HG03097 (cell line): Measurements from ENCODE around the gene CLEC10A.
"Not testable (repeated sequence)": the region's sequence is repeated elsewhere in the genome, so short reads cannot be mapped to it uniquely, and the experiment has no call there.

Experiments
- ATAC-seq: cut with Tn5 transposase; IDR thresholded peaks from one replicate; pipeline ENCODE4 v1.9.1; 2021; ENCODE audit not compliant: unreplicated experiment, low FRiP score

CLEC10A gene, protein sequence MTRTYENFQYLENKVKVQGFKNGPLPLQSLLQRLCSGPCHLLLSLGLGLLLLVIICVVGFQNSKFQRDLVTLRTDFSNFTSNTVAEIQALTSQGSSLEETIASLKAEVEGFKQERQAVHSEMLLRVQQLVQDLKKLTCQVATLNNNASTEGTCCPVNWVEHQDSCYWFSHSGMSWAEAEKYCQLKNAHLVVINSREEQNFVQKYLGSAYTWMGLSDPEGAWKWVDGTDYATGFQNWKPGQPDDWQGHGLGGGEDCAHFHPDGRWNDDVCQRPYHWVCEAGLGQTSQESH

DNA sequence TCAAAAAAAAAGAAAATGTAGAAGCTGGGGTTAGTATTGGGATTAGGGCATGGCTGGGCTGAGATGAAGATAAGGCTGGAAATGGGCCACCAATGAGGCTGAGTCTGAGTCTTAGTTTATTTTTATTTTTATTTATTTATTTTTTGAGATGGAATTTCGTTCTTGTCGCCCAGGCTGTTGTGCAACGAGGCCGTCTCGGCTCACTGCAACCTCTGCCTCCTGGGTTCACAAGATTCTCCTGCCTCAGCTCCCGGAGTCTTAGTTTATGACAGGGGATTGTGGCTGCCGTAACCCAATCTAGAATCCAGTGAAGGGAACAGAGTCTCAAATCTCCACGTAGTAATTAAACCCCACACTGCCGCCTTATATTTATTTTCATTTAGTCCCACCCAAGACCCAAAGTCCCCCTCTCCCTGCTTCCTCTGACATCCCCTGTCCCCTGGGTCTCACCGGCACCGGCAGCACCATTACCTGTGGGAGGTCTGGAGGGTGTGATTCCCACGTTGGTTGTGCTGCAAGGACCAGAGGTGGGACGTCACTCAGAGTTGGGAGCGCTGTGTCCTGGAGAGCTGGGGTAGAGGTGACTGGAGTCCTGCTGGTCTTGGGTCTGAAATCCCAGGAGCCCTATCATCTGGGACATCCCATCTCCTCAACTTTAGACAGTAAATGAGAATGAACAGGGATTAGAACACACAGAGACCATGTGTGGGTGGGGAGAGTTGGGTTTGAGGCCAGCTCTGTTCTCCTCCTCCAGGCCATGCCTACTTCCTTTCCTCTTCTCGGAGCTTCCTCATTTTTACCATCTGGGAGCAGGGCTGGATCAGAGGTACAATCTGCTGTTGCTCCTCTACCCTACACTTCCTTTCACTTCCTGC, at the start of gene CLEC10A:
Gene CLEC10A, minus strand, starts transcription at position 671 of the 875 bp plus-strand sequence. CDS start 1,439 bp downstream, outside the sequence.
- no peak for ATAC-seq

DNA sequence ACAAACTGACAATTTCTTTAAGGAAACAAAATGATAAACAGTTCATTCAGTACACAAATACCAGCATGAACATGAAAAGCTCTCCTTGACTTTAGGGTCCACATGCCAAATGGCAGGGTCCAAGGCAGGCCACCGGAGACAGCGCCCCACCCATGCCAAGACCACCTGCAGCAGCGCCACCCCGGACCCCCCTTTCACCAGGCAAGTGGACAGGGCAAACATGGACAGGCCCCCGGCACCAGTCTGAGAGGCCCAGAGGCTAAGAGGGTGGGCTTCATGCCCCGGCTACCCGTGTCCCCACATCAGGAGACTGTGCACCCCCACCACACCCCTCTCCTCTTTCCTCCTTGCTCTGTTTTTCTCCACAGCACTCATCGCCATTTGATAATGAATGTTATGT, 49.3 kb upstream of the CLEC10A start:
- ATAC-seq, result no peak

DNA sequence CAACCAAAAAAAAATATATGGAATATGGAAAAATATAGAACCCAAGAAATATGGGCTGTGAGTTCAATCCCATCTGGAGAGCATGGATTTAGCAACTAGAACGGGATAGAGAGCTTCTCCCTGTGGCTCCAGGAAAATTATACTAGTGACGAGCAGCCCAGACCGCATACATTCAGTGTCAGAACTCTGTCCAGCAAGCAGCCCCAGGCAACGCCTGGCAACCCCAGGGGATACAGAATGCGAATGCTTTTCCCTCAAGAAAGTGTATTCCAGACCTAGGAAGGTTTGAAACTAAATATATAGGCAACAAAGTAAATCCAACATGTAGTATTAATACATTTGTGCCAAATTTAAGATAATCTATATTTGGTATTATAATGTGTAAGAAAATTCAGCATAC, 48.1 kb upstream of the CLEC10A start:
- ATAC-seq, result no peak

DNA sequence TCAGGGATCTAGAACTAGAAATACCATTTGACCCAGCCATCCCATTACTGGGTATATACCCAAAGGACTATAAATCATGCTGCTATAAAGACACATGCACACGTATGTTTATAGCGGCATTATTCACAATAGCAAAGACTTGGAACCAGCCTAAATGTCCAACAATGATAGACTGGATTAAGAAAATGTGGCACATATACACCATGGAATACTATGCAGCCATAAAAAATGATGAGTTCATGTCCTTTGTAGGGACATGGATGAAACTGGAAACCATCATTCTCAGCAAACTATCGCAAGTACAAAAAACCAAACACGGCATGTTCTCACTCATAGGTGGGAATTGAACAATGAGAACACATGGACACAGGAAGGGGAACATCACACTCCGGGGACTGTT, 47.5 kb upstream of the CLEC10A start:
- not testable (repeated sequence) for ATAC-seq

DNA sequence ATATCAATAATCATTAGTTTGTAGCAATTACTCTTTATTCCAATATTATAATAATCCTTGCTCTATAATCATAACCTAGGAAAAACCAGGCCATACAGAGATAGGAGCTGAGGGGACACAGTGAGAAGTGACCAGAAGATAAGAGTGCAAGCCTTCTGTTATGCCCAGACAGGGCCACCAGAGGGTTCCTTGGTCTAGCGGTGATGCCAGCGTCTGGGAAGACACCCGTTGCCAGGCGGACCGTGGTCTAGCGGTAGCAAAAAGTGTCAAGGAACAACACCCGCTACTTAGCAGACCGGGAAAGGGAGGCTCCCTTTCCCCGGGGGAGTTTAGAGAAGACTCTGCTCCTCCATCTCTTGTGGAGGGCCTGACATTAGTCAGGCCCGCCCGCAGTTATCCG, 46.3 kb upstream of the CLEC10A start:
- not testable (repeated sequence) for ATAC-seq

DNA sequence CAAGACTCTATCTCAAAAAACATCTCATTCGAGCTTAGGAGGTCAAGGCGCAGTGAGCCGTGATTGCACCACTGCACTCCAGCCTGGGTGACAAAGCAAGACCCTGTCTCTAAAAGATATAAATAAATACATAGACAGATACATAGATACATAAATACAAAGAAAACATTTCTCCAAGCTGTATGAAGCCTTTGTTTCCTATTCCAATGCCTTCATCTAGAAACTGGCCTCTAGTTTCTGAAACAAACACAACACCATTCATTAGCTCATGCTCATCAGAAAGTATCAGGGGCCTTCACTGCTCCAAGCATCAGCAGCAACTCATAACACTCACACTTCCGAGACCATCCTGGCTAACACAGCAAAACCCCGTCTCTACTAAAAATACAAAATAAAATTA, 44.9 kb upstream of the CLEC10A start:
- ATAC-seq, result no peak

DNA sequence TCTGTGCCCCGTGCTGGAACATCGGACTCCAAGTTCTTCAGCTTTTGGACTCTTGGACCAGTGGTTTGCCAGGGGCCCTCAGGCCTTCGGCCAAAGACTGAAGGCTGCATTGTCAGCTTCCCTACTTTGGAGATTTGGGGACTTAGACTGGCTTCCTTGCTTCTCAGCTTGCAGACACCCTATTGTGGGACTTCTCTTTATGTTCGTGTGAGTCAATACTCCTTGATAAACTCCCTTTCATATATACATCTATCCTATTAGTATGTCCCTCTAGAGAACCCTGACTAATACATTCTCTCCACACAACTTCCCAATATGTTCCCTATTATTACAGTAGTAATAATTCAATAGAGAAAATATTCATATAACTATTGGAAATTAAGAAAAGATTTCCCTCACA, 43.8 kb upstream of the CLEC10A start:
- ATAC-seq, result no peak

DNA sequence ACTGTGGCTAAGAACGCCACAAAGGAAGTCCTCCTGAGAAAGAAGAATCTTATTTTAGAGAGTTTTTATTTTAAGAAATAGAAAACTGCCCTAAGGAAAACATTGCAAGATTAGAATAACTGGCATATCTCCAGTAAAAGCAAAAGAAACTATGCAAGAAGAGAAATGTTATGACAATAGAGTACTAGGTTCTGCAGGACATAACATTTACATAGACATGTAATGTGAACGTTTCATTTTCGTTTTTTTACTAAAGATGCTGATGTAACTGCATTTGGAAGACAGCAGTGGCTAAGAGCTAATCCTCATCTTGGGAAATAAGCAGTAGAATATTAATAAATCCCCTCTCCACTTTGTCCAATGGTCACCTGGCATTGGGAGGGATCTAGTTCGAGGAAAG, 42.3 kb upstream of the CLEC10A start:
- ATAC-seq, result no peak

DNA sequence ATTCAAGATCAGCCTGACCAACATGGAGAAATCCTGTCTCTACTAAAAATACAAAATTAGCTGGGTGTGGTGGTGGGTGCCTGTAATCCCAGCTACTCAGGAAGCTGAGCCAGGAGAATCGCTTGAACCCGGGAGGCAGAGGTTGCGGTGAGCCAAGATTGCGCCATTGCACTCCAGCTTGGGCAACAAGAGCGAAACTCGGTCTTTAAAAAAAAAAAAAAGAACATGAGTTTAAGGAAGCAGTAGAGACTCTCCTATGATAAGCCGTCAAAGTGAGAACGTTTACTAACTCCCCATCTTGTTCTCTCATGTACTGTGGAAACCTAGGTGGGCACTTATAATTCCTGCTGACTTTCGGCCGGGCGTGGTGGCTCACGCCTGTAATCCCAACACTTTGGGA, 40.6 kb upstream of the CLEC10A start:
- not testable (repeated sequence) for ATAC-seq

DNA sequence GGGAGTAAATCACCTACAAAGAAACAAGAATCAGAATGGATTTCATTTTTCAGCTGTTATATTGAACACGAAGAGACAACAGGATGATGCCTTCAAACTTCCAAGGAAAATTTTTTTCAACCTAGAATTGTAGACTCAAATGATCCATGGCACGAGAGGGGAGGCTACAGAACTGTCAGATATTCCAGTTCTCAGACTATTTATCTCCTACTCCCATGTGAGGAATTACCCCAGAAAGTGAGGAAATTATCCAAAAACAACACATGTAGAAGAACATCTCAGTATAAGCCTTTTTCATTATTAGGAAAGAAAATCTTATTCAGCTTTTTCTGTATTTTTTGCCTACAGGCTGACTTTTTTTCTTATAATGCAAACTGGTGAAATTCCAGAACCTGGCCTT, 40.1 kb upstream of the CLEC10A start:
- ATAC-seq, result no peak

DNA sequence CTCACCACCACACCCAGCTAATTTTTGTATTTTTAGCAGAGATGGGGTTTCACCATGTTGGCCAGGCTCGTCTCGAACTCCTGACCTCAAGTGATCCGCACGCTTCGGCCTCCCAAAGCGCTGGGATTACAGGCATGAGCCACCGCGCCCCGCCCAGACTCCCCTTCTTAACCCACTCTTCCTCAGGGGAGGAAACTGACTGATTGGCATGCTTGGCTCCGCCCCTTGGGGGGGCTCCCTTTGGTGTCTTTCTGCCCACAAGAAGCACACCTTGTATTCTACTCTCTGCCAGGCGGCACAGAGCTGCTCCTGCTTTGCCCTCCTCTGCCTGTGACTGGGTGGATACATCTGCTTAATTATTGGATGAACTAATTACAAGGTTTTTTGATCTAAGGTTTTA, 39.3 kb upstream of the CLEC10A start:
- no peak for ATAC-seq

DNA sequence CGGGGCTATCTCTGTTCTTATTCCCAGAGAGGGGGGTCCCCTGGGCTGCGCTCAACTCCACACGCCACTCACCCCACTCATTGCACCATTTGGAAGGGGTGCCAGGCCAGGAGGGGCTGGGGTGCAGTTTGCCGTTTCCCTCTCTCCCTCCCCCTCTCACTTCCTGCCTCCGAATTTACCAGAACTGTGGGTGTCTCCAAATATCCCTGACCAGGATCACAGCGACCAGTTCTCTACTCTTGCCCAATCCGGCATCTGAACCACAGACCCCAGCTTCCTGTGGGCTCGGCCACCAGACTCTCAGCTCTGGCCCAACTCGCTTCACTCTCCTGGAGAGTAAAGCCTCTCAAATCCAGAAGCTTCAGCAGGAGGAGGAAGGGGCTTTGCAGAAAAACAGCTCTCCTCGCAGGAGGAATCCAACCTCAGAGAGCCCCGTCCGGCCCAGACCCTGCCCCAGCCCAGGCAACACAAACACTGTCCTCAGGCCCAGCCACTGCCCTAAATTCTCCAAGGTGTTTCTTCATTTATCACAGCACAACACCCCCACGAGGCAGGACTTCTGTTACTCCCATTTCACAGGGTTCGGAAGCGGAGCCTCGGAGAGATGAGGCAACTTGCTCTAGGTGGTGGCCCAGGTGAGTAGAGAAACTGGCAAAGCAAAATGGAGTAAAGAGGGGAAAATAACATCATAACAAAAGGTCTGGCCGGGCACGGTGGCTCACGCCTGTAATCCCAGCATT, 35.0 kb upstream of the CLEC10A start:
- no peak for ATAC-seq

DNA sequence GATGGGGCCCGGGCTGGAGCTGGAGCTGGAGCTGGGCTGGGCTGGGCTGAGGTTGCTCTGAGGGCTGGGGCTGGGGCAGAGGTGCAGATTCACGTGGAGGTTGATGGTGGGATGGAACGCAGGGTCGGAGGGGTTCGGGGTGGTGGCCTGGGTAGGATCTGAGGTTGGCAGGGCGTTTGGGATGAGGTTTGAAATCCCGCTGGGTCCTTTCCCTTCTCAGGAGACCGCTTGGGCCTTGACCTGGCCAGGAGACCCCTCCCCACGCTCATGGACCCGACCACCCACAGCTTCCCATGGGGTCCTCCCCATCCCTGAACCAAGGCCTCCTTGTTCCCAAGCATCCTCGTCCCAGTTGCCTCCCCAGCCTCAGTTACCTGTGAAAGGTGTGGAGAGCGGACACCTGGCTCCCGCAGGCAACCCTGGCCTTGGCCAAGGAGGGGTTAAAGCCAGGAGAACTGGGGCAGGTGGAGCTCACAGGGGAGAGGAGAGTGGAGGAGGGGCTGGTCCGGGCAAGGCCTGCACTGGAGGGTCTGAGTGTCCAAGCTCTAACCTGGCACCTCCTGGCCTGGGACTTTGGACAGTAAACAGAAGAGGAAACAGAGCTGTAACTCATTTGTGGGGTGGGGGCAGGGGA, 34.3 kb upstream of the CLEC10A start, which contains the start of gene ASGR2:
Gene ASGR2, minus strand, starts transcription at position 582 of the 634 bp plus-strand sequence. CDS start 582 bp downstream, outside the sequence.
- no peak for ATAC-seq

DNA sequence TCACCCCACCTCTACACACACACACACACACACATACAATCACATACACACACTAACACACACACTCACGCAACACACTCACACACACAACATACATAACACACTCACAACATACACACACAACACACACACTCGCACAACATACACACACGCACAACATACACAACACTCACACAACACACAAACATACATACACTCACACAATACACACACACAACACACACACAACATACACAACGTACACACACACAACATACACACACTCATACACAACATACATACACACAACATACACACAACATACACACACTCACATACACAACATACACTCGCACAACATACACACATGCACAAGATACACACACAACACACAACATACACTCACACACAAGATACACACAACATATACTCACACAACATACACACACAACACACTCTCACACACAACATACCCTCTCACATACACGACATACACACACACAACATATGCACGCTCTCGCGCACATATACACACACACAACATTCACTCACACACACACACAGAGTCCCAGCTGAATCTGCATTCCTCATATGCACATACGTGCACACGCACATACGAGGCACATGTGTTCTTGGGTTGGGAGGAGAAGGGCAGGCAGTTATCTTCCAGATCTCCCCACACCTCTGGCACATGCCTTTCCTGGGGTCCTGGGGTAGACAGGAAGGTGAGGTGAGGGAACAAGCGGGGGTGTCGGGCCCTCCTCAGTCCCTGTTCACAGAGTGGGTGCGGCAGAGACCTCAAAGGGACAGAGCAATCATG, 33.4 kb upstream of the CLEC10A start:
- ATAC-seq, result no peak

DNA sequence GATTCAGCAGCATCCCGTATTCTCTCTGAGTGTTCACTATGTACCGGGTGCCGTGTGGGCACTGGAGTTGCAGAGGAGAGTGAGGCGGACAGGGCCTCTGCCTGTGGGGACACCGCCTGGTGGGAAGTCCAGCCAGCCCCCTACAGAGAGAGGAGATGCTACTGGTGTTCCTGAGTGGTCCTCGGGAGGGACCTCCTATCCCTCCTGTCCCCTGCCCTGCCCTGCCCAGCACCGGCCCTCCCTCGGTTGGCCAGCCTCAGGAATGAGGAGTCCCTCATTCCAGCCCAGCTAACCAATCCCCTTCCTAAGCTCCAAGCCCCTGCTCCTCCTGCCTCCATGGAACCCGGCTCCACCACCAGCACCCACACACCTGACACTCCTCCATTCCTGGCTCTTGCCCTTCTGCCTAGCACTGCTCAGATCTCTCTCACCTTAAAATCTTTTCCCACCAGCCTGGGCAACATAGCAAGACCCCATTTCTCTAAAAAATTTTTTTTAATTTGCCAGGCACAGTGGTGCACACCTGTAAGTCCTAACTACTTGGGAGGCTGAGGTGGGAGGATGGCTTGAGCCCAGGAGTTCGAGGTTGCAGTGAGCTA, 32.6 kb upstream of the CLEC10A start:
- ATAC-seq, result no peak

DNA sequence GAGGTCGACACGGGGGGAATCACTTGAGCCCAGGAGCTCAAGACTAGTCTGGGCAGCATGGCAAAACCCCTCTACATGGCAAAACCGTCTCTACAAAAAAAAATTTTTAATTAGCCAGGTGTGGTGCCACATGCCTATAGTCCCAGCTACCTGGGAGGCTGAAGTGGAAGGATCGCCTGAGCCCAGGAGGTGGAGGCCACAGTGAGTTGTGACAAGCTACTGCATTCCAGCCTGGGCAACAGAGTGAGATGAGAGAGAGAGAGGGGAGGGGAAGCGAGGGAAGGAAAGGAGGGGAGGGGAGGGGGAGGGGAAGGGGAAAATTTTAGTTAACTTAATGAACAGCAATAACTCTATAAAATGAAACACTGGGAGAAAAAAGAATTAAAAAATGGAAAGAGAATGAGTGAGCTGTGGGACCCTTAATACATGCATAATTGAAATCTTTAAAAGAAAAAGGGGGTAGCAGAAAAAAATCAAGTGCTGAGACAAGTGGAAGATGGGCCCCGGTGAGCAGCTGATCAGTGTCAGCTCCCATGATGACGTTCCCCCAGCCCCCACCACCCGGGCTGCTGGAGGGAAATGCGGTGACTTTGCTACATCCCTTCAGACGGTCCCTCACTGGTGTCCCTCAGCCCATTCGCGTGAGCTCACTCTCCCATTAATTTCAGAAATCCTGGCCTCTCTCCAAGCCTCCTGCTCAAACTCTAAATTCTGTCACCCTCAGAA, 31.9 kb upstream of the CLEC10A start:
- ATAC-seq, result no peak

DNA sequence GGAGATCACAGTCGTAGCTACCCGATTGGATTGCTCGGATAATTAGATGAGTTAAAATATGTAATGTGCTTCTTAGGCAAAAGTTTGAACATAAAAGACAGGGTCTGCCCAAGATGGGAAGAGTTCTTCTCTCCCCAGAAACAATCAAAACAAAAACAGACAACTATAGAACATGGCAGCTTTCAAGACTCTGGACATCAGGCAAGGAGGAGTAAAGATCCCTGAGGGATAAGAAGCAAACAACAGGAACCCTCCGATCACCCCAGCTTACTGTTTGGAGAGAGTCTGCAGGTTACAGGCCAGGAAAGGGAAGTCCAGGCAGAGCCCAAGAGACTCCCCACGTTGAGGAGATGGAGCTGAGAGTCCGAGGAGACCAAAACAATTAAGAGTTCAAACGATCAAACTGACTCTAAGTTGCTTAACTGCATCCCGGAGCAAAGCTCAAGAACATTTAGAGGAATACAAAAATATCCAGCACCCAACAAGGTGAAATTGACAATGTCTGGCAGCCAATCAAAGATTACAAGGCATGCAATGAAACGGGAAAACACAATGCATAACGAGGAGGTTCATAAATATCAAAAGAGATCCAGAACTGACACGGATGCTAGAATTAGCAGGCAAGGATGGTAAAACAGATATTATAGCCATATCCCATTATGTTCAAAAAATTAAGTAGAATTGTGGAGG, 30.7 kb upstream of the CLEC10A start:
- ATAC-seq, result no peak
